ENCODE results near the gene NTRK3.

DNA sequence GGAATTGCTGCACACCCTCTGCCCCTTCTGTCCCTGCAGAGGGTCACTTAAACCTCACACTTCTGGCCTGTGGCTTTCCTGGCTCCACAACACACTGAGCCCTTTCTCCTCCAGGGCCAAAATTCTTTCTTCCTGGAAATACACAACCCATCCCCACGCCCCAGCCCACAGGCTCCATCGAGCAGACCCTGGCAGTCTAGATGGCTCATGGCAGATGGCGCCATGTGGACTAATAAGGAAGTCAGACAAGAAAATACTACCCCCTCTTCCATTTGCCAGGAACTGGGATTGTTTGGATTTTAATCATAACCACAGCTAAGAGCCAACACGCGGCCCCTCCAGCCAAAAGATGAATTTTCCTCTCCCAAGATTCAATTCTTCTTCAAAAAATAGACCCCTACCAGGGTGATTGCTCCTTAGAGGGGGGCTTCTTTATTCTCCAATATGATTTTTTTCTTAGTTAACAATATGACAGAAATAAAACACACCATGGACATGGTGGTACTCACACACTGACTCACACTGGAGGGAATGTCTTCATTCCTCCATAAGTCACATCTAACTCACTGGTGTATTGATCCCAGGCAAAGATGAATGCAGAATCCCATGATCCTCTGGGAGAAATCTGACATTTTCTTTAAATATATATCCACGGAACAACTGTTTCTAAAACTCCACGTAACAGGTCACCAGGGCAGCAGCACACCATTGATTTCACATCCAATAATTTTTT, 111.5 kb downstream of the NTRK3 start:
- TF ChIP-seq HDGF (IDR thresholded peaks at IDR 0.05; ENCODE audit: borderline replicate concordance) (no peak), L3MBTL2 (conservative IDR thresholded peaks at IDR 0.05) (no peak), FOXM1 (IDR thresholded peaks at IDR 0.05; ENCODE audit: borderline replicate concordance) (no peak), BHLHE40 (IDR thresholded peaks at IDR 0.05; ENCODE audit: borderline replicate concordance) (no peak), SP1 (IDR thresholded peaks at IDR 0.05) (no peak), FOXK2 (IDR thresholded peaks at IDR 0.05) (no peak), NFRKB (IDR thresholded peaks at IDR 0.05) (no peak), ELF4 (IDR thresholded peaks at IDR 0.05) (no peak), LEF1 (IDR thresholded peaks at IDR 0.05; ENCODE audit: borderline replicate concordance) (no peak), FOXA1 (IDR thresholded peaks at IDR 0.05) (no peak), SUZ12 (IDR thresholded peaks at IDR 0.05) (no peak)
- TF ChIP-seq, protein P1, sequence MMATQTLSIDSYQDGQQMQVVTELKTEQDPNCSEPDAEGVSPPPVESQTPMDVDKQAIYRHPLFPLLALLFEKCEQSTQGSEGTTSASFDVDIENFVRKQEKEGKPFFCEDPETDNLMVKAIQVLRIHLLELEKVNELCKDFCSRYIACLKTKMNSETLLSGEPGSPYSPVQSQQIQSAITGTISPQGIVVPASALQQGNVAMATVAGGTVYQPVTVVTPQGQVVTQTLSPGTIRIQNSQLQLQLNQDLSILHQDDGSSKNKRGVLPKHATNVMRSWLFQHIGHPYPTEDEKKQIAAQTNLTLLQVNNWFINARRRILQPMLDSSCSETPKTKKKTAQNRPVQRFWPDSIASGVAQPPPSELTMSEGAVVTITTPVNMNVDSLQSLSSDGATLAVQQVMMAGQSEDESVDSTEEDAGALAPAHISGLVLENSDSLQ (IDR thresholded peaks at IDR 0.05): no peak

Data from HEK293T (cell line).